ENCODE data around the gene POLR3E.

POLR3E gene

DNA sequence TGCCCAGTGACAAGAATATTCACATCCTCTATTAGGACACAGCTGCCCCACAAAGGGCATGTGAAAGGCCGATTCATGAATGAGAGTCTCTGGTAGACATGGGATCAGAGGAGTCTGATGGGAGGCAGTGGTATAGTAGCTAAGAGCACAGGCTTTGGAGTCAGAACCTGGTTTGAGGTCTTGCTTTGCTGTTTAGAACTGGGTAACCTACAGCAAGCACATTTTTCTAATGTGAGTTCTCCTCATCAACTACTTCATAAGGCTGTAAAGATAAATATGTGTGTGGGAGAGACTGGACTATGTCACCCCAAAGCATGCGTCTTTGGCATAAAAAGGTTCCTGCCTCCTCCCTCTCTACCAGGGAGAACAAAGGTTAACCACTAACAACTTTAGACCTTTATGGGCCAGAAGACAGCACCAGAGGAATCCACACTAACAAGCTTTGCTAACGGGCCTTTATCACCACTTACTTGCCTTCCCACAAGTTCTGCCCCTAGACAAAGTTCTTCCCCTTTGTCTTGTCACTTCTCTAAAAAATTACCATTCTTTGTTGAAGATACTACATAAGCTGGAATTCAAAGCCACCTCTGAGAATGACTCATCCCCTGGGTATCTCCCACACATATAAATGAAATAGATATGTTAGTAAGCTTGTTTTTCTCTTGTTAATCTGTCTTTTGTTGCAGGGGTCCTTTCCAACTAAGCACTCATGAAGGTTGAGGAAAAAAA lies 56.1 kb downstream of the POLR3E start:
- DNase-seq (ENCODE audit: insufficient read length, low spot score): no peak
- no peak for FAIRE-seq
- no peak for TF ChIP-seq POLR2AphosphoS5 (IDR thresholded peaks at IDR 0.05; ENCODE audit: low read depth, low read length)
- peak; percentile 61; the same call in 1 of the 2 replicates for TF ChIP-seq SPI1 (IDR thresholded peaks at IDR 0.05; ENCODE audit: low read depth, low read length)
- no peak for TF ChIP-seq POU2F2 (IDR thresholded peaks at IDR 0.05; ENCODE audit: low read depth, low read length)
- no peak for TF ChIP-seq POLR2A (IDR thresholded peaks at IDR 0.05; ENCODE audit: low read depth, low read length)
- no peak for TF ChIP-seq PAX5 (IDR thresholded peaks at IDR 0.05; ENCODE audit: insufficient read depth, low read length, severe bottlenecking)

- TF ChIP-seq PAX5 (IDR thresholded peaks at IDR 0.05; ENCODE audit: insufficient read depth, low read length, severe bottlenecking) (no peak), TAF1 (IDR thresholded peaks at IDR 0.05; ENCODE audit: low read depth, low read length) (no peak), POLR2AphosphoS5 (IDR thresholded peaks at IDR 0.05; ENCODE audit: low read depth, low read length) (no peak), POLR2A (IDR thresholded peaks at IDR 0.05; ENCODE audit: low read depth, low read length) (no peak), SPI1 (IDR thresholded peaks at IDR 0.05; ENCODE audit: low read depth, low read length) (no peak), POU2F2 (IDR thresholded peaks at IDR 0.05; ENCODE audit: low read depth, low read length) (no peak)
- DNase-seq (ENCODE audit: insufficient read length, low spot score): no peak
- FAIRE-seq: no peak
Observed at GRCh38 chr16:22353933-22354541, 56.8 kb downstream of the POLR3E start.

DNA sequence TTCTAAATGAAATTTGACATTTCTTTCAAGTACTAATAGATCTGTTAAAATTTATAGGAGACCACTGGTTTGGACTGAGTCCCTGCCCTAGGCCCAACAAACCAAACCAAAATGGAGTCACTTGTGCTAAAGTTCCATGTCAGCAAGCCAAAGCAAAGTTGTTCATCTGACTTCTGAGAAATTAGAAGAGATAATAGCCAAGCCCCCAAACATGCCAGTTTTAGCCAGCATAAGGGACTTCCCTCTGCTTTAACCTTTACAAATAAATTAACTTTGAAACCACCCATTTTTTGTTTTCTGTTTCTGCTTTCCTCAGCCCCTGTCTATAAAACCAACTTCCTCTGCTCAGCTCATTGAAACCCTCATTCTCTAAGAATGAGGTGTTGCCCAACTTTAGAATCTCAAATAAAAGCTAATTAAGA lies 58.3 kb downstream of the POLR3E start:
- no peak for TF ChIP-seq POU2F2 (IDR thresholded peaks at IDR 0.05; ENCODE audit: low read depth, low read length)
- peak; percentile 27; the same call in 1 of the 2 replicates for TF ChIP-seq SPI1 (IDR thresholded peaks at IDR 0.05; ENCODE audit: low read depth, low read length)
- TF ChIP-seq PAX5 (IDR thresholded peaks at IDR 0.05; ENCODE audit: insufficient read depth, low read length, severe bottlenecking): no peak
- FAIRE-seq (no peak), DNase-seq (ENCODE audit: insufficient read length, low spot score) (no peak)

DNA sequence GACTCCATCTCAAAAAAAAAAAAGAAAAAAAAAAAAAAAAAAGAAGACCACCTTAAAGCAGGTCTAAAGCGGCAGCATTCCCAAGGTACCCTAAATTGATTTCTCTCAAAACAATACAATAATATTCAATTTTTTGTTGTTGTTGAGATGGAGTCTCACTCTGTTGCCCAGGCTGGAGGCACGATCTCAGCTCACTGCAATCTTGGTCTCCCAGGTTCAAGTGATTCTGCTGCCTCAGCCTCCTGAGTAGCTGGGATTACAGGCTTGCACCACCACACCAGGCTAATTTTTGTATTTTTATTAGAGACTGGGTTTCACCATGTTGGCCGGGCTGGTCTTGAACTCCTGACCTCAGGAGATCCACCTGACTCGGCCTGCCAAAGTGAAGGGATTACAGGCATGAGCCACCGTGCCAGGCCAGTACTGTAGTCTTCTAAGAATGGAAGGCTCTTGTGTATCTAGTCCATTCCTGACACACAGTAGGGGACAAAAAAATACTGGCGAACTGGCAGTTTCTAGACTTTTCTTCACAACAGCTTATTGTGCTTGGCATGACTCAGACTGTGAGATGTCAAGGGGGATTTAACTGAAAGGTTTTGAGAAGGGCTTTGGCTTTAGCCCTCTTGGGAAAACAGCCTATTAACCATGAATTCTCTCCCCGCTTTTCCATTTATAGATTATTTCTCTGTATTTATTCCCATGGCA lies 59.9 kb downstream of the POLR3E start:
- no peak for FAIRE-seq
- no peak for DNase-seq (ENCODE audit: insufficient read length, low spot score)
- TF ChIP-seq POLR2A (IDR thresholded peaks at IDR 0.05; ENCODE audit: low read depth, low read length) (no peak), SPI1 (IDR thresholded peaks at IDR 0.05; ENCODE audit: low read depth, low read length) (no peak), POU2F2 (IDR thresholded peaks at IDR 0.05; ENCODE audit: low read depth, low read length) (no peak), POLR2AphosphoS5 (IDR thresholded peaks at IDR 0.05; ENCODE audit: low read depth, low read length) (no peak), PAX5 (IDR thresholded peaks at IDR 0.05; ENCODE audit: insufficient read depth, low read length, severe bottlenecking) (no peak), TAF1 (IDR thresholded peaks at IDR 0.05; ENCODE audit: low read depth, low read length) (no peak)

GRCh38 chr16:22357635-22357971 lies 60.4 kb downstream of the POLR3E start:
- no peak for DNase-seq (ENCODE audit: insufficient read length, low spot score)

GRCh38 chr16:22358000-22358399 lies 60.8 kb downstream of the POLR3E start:
- peak; percentile 75 for FAIRE-seq
- TF ChIP-seq SPI1 (IDR thresholded peaks at IDR 0.05; ENCODE audit: low read depth, low read length) (no peak), TAF1 (IDR thresholded peaks at IDR 0.05; ENCODE audit: low read depth, low read length) (0 out of 2 replicates have a peak, but pooled peaks have one; percentile 17)
- DNase-seq (ENCODE audit: insufficient read length, low spot score): no peak

More at GRCh38 chr16:22357635-22357971, 60.4 kb downstream of the POLR3E start:
- TF ChIP-seq POLR2AphosphoS5 (IDR thresholded peaks at IDR 0.05; ENCODE audit: low read depth, low read length) (no peak), TAF1 (IDR thresholded peaks at IDR 0.05; ENCODE audit: low read depth, low read length) (no peak), SPI1 (IDR thresholded peaks at IDR 0.05; ENCODE audit: low read depth, low read length) (no peak), PAX5 (IDR thresholded peaks at IDR 0.05; ENCODE audit: insufficient read depth, low read length, severe bottlenecking) (no peak), POLR2A (IDR thresholded peaks at IDR 0.05; ENCODE audit: low read depth, low read length) (no peak), POU2F2 (IDR thresholded peaks at IDR 0.05; ENCODE audit: low read depth, low read length) (no peak)
- FAIRE-seq: peak; percentile 20

- no peak for DNase-seq (ENCODE audit: insufficient read length, low spot score)
- no peak for TF ChIP-seq SPI1 (IDR thresholded peaks at IDR 0.05; ENCODE audit: low read depth, low read length)
- TF ChIP-seq POLR2A (IDR thresholded peaks at IDR 0.05; ENCODE audit: low read depth, low read length): no peak
- TF ChIP-seq TAF1 (IDR thresholded peaks at IDR 0.05; ENCODE audit: low read depth, low read length): no peak
- no peak for TF ChIP-seq POLR2AphosphoS5 (IDR thresholded peaks at IDR 0.05; ENCODE audit: low read depth, low read length)
- no peak for TF ChIP-seq POU2F2 (IDR thresholded peaks at IDR 0.05; ENCODE audit: low read depth, low read length)
- TF ChIP-seq PAX5 (IDR thresholded peaks at IDR 0.05; ENCODE audit: insufficient read depth, low read length, severe bottlenecking): no peak
Observed at GRCh38 chr16:22359679-22360078, 62.5 kb downstream of the POLR3E start.

GRCh38 chr16:22360963-22361659 lies 63.9 kb downstream of the POLR3E start:
- TF ChIP-seq POLR2AphosphoS5 (IDR thresholded peaks at IDR 0.05; ENCODE audit: low read depth, low read length): no peak
- FAIRE-seq (no peak), DNase-seq (ENCODE audit: insufficient read length, low spot score) (no peak)

More at GRCh38 chr16:22359679-22360078, 62.5 kb downstream of the POLR3E start:
- no peak for FAIRE-seq

GRCh38 chr16:22364241-22364640 lies 67.0 kb downstream of the POLR3E start:
- no peak for TF ChIP-seq SPI1 (IDR thresholded peaks at IDR 0.05; ENCODE audit: low read depth, low read length)
- TF ChIP-seq POLR2A (IDR thresholded peaks at IDR 0.05; ENCODE audit: low read depth, low read length): no peak
- TF ChIP-seq PAX5 (IDR thresholded peaks at IDR 0.05; ENCODE audit: insufficient read depth, low read length, severe bottlenecking): no peak
- no peak for TF ChIP-seq TAF1 (IDR thresholded peaks at IDR 0.05; ENCODE audit: low read depth, low read length)
- TF ChIP-seq POLR2AphosphoS5 (IDR thresholded peaks at IDR 0.05; ENCODE audit: low read depth, low read length): no peak
- FAIRE-seq: no peak
- DNase-seq (ENCODE audit: insufficient read length, low spot score): no peak
